Stomach (tissue), 9 donors: ENCODE results near the gene RNF213. TPM values are rescaled to one million over a fixed set of nuclear protein-coding genes. Genes with fewer than 3 reads are reported as not detected.

Experiments used
- DNase-seq, 2 donors: peaks; one replicate each; pipeline versions ENCODE4 v3.0.0 to v3.0.0-alpha.2; 2013 to 2019
- H3K27ac ChIP-seq, 5 donors: fragments of 200-600 bp in 4 of 5; sonication (generic) in 4 of 5; one replicate each; pipeline ENCODE4 v1.5.1; 2013 to 2019; ENCODE audit warnings: mild to moderate bottlenecking in 1 of 5, moderate library complexity in 1 of 5
- H3K27me3 ChIP-seq, 3 donors: fragments of 200-600 bp; sonication (generic); one replicate each; pipeline ENCODE4 v1.5.1; 2017 to 2019; ENCODE audit warnings: mixed run types in 1 of 3
- H3K36me3 ChIP-seq, 4 donors: fragments of 200-600 bp; sonication (generic); 1 replicate in 3 of 4; 2 replicates in 1 of 4; pipeline ENCODE4 v1.5.1; 2016 to 2019
- H3K4me1 ChIP-seq, 4 donors: fragments of 200-600 bp; sonication (generic); one replicate each; pipeline ENCODE4 v1.5.1; 2016 to 2019
- H3K4me3 ChIP-seq, 4 donors: fragments of 200-600 bp; sonication (generic) in 3 of 4; one replicate each; pipeline ENCODE4 v1.5.1; 2016 to 2019; ENCODE audit warnings: mild to moderate bottlenecking in 1 of 4
- H3K9me3 ChIP-seq, 4 donors: fragments of 200-600 bp; sonication (generic); one replicate each; pipeline ENCODE4 v1.5.1; 2016 to 2019
- EP300 ChIP-seq: sonication (generic); formaldehyde crosslinking; IDR thresholded peaks from one replicate; pipeline ENCODE4 v1.6.1; 2017; ENCODE audit warnings: antibody characterized with exemption
- POLR2A ChIP-seq, 4 donors: fragments of 450-650 bp; IDR thresholded peaks; one replicate each; pipeline ENCODE4 v1.6.1; 2016; ENCODE audit warnings: antibody characterized with exemption in 4 of 4, control low read depth in 2 of 4, mild to moderate bottlenecking in 1 of 4, moderate library complexity in 1 of 4
- POLR2AphosphoS5 ChIP-seq, 3 donors: sonication (generic); formaldehyde crosslinking; IDR thresholded peaks; one replicate each; pipeline ENCODE4 v1.6.1; 2016; ENCODE audit warnings: antibody characterized with exemption in 3 of 3
- WGBS, 5 donors: extraction: QIAGEN DNeasy Blood & Tissue Kit in 3 of 5; methylation state at CpG; one replicate each; pipeline versions ENCODE4 v1.1.5 to v1.1.7; 2013 to 2018; 5-methylcytosine and 5-hydroxymethylcytosine counted together
- intact Hi-C: fragments of 100-400 bp; cut with DNase I; formaldehyde crosslinking; loops from one replicate; pipeline ENCODE4 v1.15.1; 2023; ENCODE audit warnings: low total_unique reads
- polyA plus RNA-seq, 3 donors: library from polyadenylated mRNA; stranded (reverse); fragments of 200-250 nt; gene quantifications; one replicate each; pipeline ENCODE4 v1.2.3, GENCODE V29; 2013
- total RNA-seq, 5 donors: library from RNA; depleted of rRNA; stranded (reverse); fragments of >200 nt; gene quantifications; one replicate each; pipeline versions ENCODE4 v1.1.0 to v1.2.3, GENCODE V29; 2014 to 2016
- TF ChIP-seq, protein P1 (sequence below), 7 experiments: fragments of 450-650 bp in 4 of 7; fragments of 200-600 bp in 3 of 7; sonication (generic) in 3 of 7; IDR thresholded peaks; one replicate each; pipeline ENCODE4 v1.5.1; 2016 to 2019; ENCODE audit warnings: antibody characterized with exemption in 7 of 7, control low read depth in 2 of 7, mild to moderate bottlenecking in 1 of 7
- donor health status: healthy with polysubstance abuse.
- donor health status: Bipolar disorder and iron deficiency.
- donor health status: healthy.

RNF213 gene
- total and polyA plus RNA-seq, 8 donors = 12.3 to 358 (median 138) TPM

DNA sequence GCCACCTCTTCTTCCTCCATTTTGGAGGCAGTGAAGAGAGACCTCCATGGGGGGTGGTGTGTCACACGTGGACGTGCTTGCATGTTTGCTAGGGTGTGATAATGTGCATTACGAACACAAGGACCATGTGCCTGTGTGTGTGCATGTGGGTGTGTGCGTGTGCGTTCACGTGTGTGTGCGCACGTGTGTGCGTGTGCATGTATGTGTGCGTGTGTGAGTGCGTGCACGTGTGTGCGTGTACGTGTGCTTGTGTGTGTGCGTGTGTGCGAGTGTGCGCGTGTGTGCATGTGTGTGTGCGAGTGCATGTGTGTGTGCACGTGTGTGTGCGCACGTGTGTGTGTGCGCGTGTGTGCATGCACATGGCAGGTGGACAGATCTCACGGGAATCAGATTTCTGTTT, 29.5 kb downstream of the RNF213 start:
- DNase-seq = no peak
- Histone ChIP-seq H3K27ac (no peak overlapping the region), H3K27me3 (no peaks in the 10 kb centered on the region), H3K4me1 (peaks cover 0 to 6% (median 0%) of the 10 kb centered on the region in 4 donors), H3K36me3 (peaks cover 78 to 99% (median 88%) of the 10 kb centered on the region in 4 donors), H3K9me3 (no peaks in the 10 kb centered on the region), H3K4me3 (no peak overlapping the region)
- TF ChIP-seq POLR2A (IDR thresholded peaks at IDR 0.05) = no peak
- WGBS, 5 donors = 85 to 95% (median 94%) methylated on average over 25 of the region's 25 CpGs
- intact Hi-C loops = no loop called here

DNA sequence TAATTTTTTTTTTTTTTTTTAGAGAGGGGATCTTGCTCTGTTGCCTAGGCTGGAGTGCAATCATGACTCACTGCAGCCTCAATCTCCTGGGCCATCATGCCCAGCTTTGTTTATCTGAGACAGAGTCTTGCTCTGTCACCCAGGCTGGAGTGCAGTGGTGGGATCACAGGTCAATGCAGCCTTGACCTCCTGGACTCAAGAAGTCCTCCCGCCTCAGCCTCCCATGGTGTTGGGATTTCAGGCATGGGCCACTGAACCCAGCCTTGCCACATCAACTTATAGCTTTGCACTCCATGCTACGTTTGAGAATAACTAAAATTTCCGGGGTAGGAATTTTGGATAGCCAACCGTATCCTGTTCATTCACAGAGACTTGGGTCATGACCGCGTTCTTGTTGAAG, 30.6 kb downstream of the RNF213 start:
- Histone ChIP-seq H3K36me3 (peaks cover 89 to 100% (median 95%) of the 10 kb centered on the region in 4 donors), H3K4me3 (no peak overlapping the region), H3K9me3 (no peaks in the 10 kb centered on the region), H3K4me1 (peaks cover 0 to 6% (median 0%) of the 10 kb centered on the region in 4 donors), H3K27me3 (no peaks in the 10 kb centered on the region), H3K27ac (no peak overlapping the region)
- DNase-seq = no peak
- intact Hi-C loops = no loop called here
- TF ChIP-seq EP300 (no peak), POLR2AphosphoS5 (IDR thresholded peaks at IDR 0.05) (no peak), POLR2A (IDR thresholded peaks at IDR 0.05) (no peak)
- TF ChIP-seq, protein P1, sequence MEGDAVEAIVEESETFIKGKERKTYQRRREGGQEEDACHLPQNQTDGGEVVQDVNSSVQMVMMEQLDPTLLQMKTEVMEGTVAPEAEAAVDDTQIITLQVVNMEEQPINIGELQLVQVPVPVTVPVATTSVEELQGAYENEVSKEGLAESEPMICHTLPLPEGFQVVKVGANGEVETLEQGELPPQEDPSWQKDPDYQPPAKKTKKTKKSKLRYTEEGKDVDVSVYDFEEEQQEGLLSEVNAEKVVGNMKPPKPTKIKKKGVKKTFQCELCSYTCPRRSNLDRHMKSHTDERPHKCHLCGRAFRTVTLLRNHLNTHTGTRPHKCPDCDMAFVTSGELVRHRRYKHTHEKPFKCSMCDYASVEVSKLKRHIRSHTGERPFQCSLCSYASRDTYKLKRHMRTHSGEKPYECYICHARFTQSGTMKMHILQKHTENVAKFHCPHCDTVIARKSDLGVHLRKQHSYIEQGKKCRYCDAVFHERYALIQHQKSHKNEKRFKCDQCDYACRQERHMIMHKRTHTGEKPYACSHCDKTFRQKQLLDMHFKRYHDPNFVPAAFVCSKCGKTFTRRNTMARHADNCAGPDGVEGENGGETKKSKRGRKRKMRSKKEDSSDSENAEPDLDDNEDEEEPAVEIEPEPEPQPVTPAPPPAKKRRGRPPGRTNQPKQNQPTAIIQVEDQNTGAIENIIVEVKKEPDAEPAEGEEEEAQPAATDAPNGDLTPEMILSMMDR (IDR thresholded peaks at IDR 0.05) = no peak
- WGBS, 5 donors = 89 to 97% (median 94%) methylated on average over 5 to 6 of the region's 6 CpGs

DNA sequence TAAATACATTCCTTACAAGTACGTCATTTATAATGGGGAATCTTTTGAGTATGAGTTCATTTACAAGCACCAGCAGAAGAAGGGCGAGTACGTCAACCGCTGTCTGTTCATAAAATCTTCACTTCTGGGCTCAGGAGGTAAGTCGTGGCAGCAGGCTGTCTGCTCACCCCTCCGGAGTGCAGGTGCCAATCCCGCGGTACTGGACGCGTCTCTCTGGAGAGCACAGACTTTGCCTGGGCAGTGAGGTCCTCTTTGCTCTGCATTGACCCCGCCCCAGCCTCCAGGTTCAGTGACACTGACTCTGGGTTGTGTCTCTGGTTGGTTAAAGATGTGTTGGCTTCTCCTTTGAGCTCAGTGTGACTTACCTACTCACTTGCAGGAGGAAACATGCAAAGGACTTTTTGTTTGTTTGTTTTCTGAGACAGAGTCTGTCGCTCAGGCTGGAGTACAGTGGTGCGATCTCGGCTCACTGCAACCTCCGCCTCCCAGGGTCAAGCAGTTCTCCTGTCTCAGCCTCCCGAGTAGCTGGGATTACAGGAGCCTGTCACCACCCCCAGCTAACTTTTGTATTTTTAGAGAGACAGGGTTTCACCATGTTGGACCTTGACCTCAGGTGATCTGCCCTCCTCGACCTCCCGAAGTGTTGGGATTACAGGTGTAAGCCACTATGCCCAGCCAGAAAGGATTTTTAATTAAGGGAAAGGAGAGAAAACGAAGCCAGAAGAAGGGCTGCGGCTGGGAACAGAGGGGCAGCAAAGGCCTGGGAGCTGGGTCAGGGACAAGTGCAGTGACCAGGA, 31.2 kb downstream of the RNF213 start:
- intact Hi-C loops = no loop called here
- Histone ChIP-seq H3K4me3 (no peak overlapping the region), H3K36me3 (peaks cover 92 to 100% (median 98%) of the 10 kb centered on the region in 4 donors), H3K9me3 (no peaks in the 10 kb centered on the region), H3K4me1 (peaks cover 0 to 6% (median 0%) of the 10 kb centered on the region in 4 donors), H3K27ac (no peak overlapping the region), H3K27me3 (no peaks in the 10 kb centered on the region)
- TF ChIP-seq EP300 = no peak
- WGBS, 5 donors = 93 to 96% (median 93%) methylated on average over 20 of the region's 20 CpGs
- no peak for DNase-seq

DNA sequence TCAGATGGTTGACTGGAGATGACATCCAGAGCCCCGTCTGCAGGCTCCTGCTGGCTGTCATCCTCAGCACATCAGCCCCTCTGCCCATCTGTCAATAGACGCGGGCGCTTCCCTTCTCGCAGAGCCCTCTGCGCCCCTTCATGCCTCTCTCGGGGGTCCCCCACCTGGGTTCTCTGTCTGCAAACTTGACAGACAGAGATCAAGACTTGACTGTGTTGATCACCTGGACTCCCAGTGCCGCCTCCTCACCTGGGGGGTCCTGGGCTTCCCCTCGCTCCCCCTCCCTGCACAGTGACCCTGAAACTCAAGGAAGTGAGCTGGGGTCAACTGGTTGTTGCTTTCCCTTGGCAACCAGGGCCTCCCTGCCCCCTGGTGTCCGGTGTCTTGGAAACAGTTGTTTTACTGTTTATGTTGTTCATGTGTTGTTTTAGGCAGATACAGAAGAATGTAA, 31.9 kb downstream of the RNF213 start:
- 92 to 93% (median 92%) methylated on average over 10 of the region's 10 CpGs for WGBS, 5 donors
- intact Hi-C loops = no loop called here
- H3K36me3 ChIP-seq = peaks cover 98 to 100% (median 100%) of the 10 kb centered on the region in 4 donors

DNA sequence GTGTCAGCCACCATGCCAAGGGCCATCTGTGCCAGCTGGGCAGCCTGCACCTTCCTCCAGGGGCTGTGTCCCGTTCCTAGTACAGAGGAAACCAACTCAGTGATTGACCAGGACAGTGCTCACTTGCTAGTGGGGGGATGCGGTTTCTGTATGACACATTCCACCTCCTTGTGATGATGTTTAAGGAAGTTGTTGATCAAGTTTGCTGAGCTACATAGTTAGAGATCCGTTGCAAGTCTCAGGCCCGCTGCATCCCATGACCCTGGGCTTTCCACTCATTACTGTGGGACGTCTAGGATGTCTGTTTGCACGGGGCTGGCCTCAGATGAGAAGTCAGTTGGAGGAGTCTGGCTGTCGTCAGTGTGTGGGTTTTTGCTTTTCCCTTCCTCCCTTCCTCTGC, 33.6 kb downstream of the RNF213 start:
- Histone ChIP-seq H3K4me1 (no peaks in the 10 kb centered on the region), H3K27ac (no peak overlapping the region), H3K4me3 (no peak overlapping the region), H3K36me3 (peaks cover 95 to 100% (median 100%) of the 10 kb centered on the region in 4 donors), H3K27me3 (no peaks in the 10 kb centered on the region), H3K9me3 (no peaks in the 10 kb centered on the region)
- intact Hi-C loops = no loop called here
- 78 to 86% (median 82%) methylated on average over 7 of the region's 7 CpGs for WGBS, 5 donors
- peak in 1 of 2 donors; percentile 19 for DNase-seq
- no peak for TF ChIP-seq POLR2AphosphoS5 (IDR thresholded peaks at IDR 0.05)
- TF ChIP-seq EP300 = no peak
- TF ChIP-seq, protein P1 (IDR thresholded peaks at IDR 0.05) = no peak
- no peak for TF ChIP-seq POLR2A (IDR thresholded peaks at IDR 0.05)

More for the DNA sequence above, 31.9 kb downstream of the RNF213 start:
- Histone ChIP-seq H3K27ac (no peak overlapping the region), H3K4me3 (no peak overlapping the region), H3K27me3 (no peaks in the 10 kb centered on the region), H3K4me1 (peaks cover 0 to 4% (median 0%) of the 10 kb centered on the region in 4 donors), H3K9me3 (no peaks in the 10 kb centered on the region)
- no peak for DNase-seq
- TF ChIP-seq POLR2AphosphoS5 (IDR thresholded peaks at IDR 0.05) = no peak
- no peak for TF ChIP-seq EP300
- no peak for TF ChIP-seq POLR2A (IDR thresholded peaks at IDR 0.05)
- TF ChIP-seq, protein P1 (IDR thresholded peaks at IDR 0.05) = no peak
